ENCODE measurements around the gene ITGA2. TPM values are rescaled to one million over a fixed set of nuclear protein-coding genes. Genes with fewer than 3 reads are reported as not detected.

Gene ITGA2
- polyA plus RNA-seq, 1 donor from 2014 or later, result 0.20 TPM

GRCh38 chr5:52987711-52988331, 1.3 kb upstream of the ITGA2 start:
- Histone ChIP-seq H4K20me1 (ENCODE audit: insufficient read depth) (no peaks in the 10 kb centered on the region), H3K4me3 (ENCODE audit: low read length) (no peak overlapping the region), H3K36me3 (ENCODE audit: insufficient read depth, low read length) (no peaks in the 10 kb centered on the region), H3K9me3 (ENCODE audit: low read length) (no peaks in the 10 kb centered on the region), H3F3A (ENCODE audit: insufficient read depth, low read length, poor library complexity, severe bottlenecking) (peaks cover 6% of the 10 kb centered on the region), H3K9me2 (ENCODE audit: insufficient read depth, low read length) (no peaks in the 10 kb centered on the region), H3K27me3 (ENCODE audit: insufficient read depth, low read depth, low read length) (peaks cover 34% of the 10 kb centered on the region), H3K9ac (ENCODE audit: low read length) (no peak overlapping the region), H3K79me2 (replicated peaks; ENCODE audit: insufficient read depth, low read length) (peaks cover 11% of the 10 kb centered on the region), H3K27ac (ENCODE audit: low read length) (no peak overlapping the region), H3K4me2 (ENCODE audit: low read length) (no peak overlapping the region), H2AFZ (ENCODE audit: low read depth, low read length) (no peak overlapping the region)
- TF ChIP-seq RAD21 (conservative IDR thresholded peaks at IDR 0.05), result no peak
- no peak for TF ChIP-seq EZH2 (IDR thresholded peaks at IDR 0.05; ENCODE audit: borderline replicate concordance, insufficient read depth, low read length, poor library complexity, severe bottlenecking)
- no peak for TF ChIP-seq TAF1 (IDR thresholded peaks at IDR 0.05; ENCODE audit: low read depth)
- no peak for TF ChIP-seq REST (IDR thresholded peaks at IDR 0.05; ENCODE audit: borderline replicate concordance)
- TF ChIP-seq CTCF (IDR thresholded peaks at IDR 0.05; ENCODE audit: poor library complexity, severe bottlenecking), result no peak
- no peak for TF ChIP-seq EP300 (conservative IDR thresholded peaks at IDR 0.05; ENCODE audit: poor library complexity, severe bottlenecking)
- TF ChIP-seq POLR2AphosphoS5 (IDR thresholded peaks at IDR 0.05), result no peak
- no peak for TF ChIP-seq SMC3 (conservative IDR thresholded peaks at IDR 0.05; ENCODE audit: poor library complexity)
- TF ChIP-seq MXI1 (conservative IDR thresholded peaks at IDR 0.05; ENCODE audit: poor library complexity, severe bottlenecking), result no peak

GRCh38 chr5:52988335-52989024, 672 bp upstream of the ITGA2 start:
- Histone ChIP-seq H3K4me3 (ENCODE audit: low read length) (peak overlapping the region; percentile 76), H3K4me2 (ENCODE audit: low read length) (no peak overlapping the region), H3K36me3 (ENCODE audit: insufficient read depth, low read length) (no peaks in the 10 kb centered on the region), H3K9ac (ENCODE audit: low read length) (no peak overlapping the region), H4K20me1 (ENCODE audit: insufficient read depth) (no peaks in the 10 kb centered on the region), H3K9me3 (ENCODE audit: low read length) (no peaks in the 10 kb centered on the region), H3K27me3 (ENCODE audit: insufficient read depth, low read depth, low read length) (peaks cover 34% of the 10 kb centered on the region), H2AFZ (ENCODE audit: low read depth, low read length) (no peak overlapping the region), H3K27ac (ENCODE audit: low read length) (no peak overlapping the region), H3K79me2 (replicated peaks; ENCODE audit: insufficient read depth, low read length) (peaks cover 11% of the 10 kb centered on the region), H3K9me2 (ENCODE audit: insufficient read depth, low read length) (no peaks in the 10 kb centered on the region), H3F3A (ENCODE audit: insufficient read depth, low read length, poor library complexity, severe bottlenecking) (peaks cover 6% of the 10 kb centered on the region)
- TF ChIP-seq CTCF (IDR thresholded peaks at IDR 0.05; ENCODE audit: poor library complexity, severe bottlenecking), result no peak
- TF ChIP-seq EP300 (conservative IDR thresholded peaks at IDR 0.05; ENCODE audit: poor library complexity, severe bottlenecking), result no peak
- no peak for TF ChIP-seq POLR2AphosphoS5 (IDR thresholded peaks at IDR 0.05)
- TF ChIP-seq REST (IDR thresholded peaks at IDR 0.05; ENCODE audit: borderline replicate concordance), result no peak
- no peak for TF ChIP-seq TAF1 (IDR thresholded peaks at IDR 0.05; ENCODE audit: low read depth)
- no peak for TF ChIP-seq MXI1 (conservative IDR thresholded peaks at IDR 0.05; ENCODE audit: poor library complexity, severe bottlenecking)
- TF ChIP-seq SMC3 (conservative IDR thresholded peaks at IDR 0.05; ENCODE audit: poor library complexity), result no peak
- TF ChIP-seq RAD21 (conservative IDR thresholded peaks at IDR 0.05), result no peak
- no peak for TF ChIP-seq EZH2 (IDR thresholded peaks at IDR 0.05; ENCODE audit: borderline replicate concordance, insufficient read depth, low read length, poor library complexity, severe bottlenecking)
